GM13977 (cell line): ENCODE results near the gene MYLK4.

ENCODE experiments used
- DNase-seq: peaks from one replicate; pipeline ENCODE4 v3.0.0; 2012; ENCODE audit warnings: low spot score
- in situ Hi-C: fragments of 300-500 bp; cut with MboI; formaldehyde crosslinking; loops from one replicate; pipeline ENCODE4 v1.12.0; 2022; ENCODE audit warnings: low sequenced_read_pairs, low pct_unique_long_range_greater_than_20kb, mixed read lengths, inconsistent platforms; ENCODE audit not compliant: unreplicated experiment
- TF ChIP-seq, protein P1 (sequence below): IDR thresholded peaks from 2 replicates; pipeline ENCODE4 v1.5.1; 2012; ENCODE audit warnings: mild to moderate bottlenecking, control low read depth; ENCODE audit not compliant: insufficient read depth; ENCODE audit errors: extremely low read depth, missing control alignments

Gene MYLK4

GRCh38 chr6:2750832-2751231 is at the start of gene MYLK4:
Gene MYLK4 (minus strand): TSS chr6:2750922. CDS start chr6:2749294, 1,628 bp downstream.
- DNase-seq, result no peak
- in situ Hi-C loops, result no loop called here
- TF ChIP-seq, protein P1, sequence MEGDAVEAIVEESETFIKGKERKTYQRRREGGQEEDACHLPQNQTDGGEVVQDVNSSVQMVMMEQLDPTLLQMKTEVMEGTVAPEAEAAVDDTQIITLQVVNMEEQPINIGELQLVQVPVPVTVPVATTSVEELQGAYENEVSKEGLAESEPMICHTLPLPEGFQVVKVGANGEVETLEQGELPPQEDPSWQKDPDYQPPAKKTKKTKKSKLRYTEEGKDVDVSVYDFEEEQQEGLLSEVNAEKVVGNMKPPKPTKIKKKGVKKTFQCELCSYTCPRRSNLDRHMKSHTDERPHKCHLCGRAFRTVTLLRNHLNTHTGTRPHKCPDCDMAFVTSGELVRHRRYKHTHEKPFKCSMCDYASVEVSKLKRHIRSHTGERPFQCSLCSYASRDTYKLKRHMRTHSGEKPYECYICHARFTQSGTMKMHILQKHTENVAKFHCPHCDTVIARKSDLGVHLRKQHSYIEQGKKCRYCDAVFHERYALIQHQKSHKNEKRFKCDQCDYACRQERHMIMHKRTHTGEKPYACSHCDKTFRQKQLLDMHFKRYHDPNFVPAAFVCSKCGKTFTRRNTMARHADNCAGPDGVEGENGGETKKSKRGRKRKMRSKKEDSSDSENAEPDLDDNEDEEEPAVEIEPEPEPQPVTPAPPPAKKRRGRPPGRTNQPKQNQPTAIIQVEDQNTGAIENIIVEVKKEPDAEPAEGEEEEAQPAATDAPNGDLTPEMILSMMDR, result no peak

DNA sequence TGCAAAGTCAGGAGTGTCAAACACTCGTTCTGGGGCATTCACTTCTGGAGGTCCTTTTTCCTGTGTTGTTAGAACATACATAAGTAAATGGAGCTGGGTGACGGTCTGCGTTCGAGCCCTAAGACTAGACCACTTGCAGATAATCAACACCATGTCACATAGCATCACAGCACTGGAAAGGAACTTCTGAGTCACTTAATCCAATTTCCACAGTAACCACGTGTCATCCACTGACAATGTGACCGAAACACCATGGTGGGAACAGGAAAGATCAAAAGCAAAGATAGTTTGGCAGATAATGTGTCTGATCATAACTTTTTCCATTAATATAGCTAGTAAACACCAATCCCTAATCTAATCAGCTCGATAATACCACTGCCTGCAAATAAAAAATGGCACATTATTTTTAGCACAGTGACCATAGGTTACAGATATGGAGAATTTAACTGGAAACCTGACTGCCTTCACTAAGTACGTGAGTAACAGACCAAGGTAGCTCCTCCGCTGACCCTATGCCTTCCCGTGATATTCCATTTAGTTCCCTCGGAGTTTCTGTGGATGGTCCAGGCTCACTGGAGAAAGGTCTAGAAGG is 49.3 kb upstream of the MYLK4 start:
- in situ Hi-C loops, result no loop called here
- no peak for DNase-seq

GRCh38 chr6:2798586-2799134 is 47.9 kb upstream of the MYLK4 start:
- in situ Hi-C loops, result no loop called here
- no peak for DNase-seq
- TF ChIP-seq, protein P1, result no peak

More for the DNA sequence above, 49.3 kb upstream of the MYLK4 start:
- TF ChIP-seq, protein P1, result no peak

- DNase-seq, result no peak
- in situ Hi-C loops, result no loop called here
- TF ChIP-seq, protein P1, result no peak
These were observed 46.9 kb upstream of the MYLK4 start for GRCh38 chr6:2797564-2798031.

GRCh38 chr6:2796861-2797260 is 46.1 kb upstream of the MYLK4 start:
- no peak for DNase-seq
- TF ChIP-seq, protein P1, result no peak
- in situ Hi-C loops, result no loop called here

- in situ Hi-C loops, result no loop called here
- no peak for DNase-seq
- TF ChIP-seq, protein P1, result no peak
These were observed 45.2 kb upstream of the MYLK4 start for GRCh38 chr6:2795956-2796355.
